ENCODE results near the gene ZCCHC10.

DNA sequence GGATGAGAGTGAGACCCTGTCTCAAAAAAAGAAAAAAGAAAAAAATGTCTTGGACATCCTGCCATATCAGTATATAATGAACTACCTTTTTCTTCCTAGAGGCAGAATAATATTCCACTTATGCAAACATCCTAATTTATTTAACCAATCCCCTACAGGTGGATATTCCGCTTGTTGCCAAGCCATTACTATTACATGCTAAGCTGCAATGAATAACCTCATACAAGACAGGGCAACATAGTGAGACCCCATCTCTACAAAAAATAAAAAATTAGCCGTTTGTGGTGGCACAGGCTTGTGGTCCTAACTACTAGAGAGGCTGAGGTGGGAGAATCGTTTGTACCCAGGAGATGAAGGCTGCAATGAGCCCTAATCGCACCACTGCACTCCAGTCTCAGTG, 61.2 kb downstream of the ZCCHC10 start:
- TF ChIP-seq CTCF (IDR thresholded peaks at IDR 0.05; ENCODE audit: insufficient read depth, low read length, poor library complexity, severe bottlenecking), result no peak
- TF ChIP-seq EZH2phosphoT487 (conservative IDR thresholded peaks at IDR 0.05; ENCODE audit: low read length), result no peak

Data from SU-DHL-6 (cell line).